Measurements from ENCODE around the gene TRABD2B.

- TF ChIP-seq CTCF (conservative IDR thresholded peaks at IDR 0.05 in 1 of 2, IDR thresholded peaks at IDR 0.05 in 1 of 2; ENCODE audit: low read depth in 1 of 2, low read length in 2 of 2) (no peak), EZH2 (IDR thresholded peaks at IDR 0.05; ENCODE audit: low read length, missing control alignments) (no peak)
These were observed 21.6 kb upstream of the TRABD2B start for GRCh38 chr1:48018799-48019198.
